Caco-2 (cell line): ENCODE results near the gene SORCS2. TPM values are rescaled to one million over a fixed set of nuclear protein-coding genes. Genes with fewer than 3 reads are reported as not detected.

Experiments
- BruUV-seq: library from RNA; stranded (reverse); fragments of 400-500 nt; replicated peaks from 2 replicates; lab custom pipeline; 2021; lab: Mats Ljungman, UMichigan
- CTCF ChIA-PET: fragments of 300-600 bp; sonication (Branson Sonifier 250); formaldehyde crosslinking; loops from one replicate; lab custom pipeline; 2022; ENCODE audit warnings: antibody characterized with exemption; lab: Charles Lee
- POLR2A ChIA-PET: fragments of 300-600 bp; sonication (Branson Sonifier 250); formaldehyde crosslinking; loops from one replicate; lab custom pipeline; 2022; ENCODE audit warnings: antibody characterized with exemption; lab: Charles Lee
- DNase-seq, 2 experiments: peaks; one replicate each; pipeline versions ENCODE4 v3.0.0 to v3.0.0-alpha.2; 2020 to 2022
- H3K27me3 ChIP-seq: replicated peaks from 2 replicates; pipeline ENCODE4 v1.6.0; 2011; ENCODE audit warnings: low read length; ENCODE audit not compliant: control insufficient read depth, insufficient read depth
- H3K36me3 ChIP-seq: 2 replicates; pipeline ENCODE4 v1.5.1; 2011; ENCODE audit warnings: low read length; ENCODE audit not compliant: control insufficient read depth, insufficient read depth
- H3K4me1 ChIP-seq: fragments of 250-450 bp; sonication (Bioruptor Pico); 2 replicates; pipeline ENCODE4 v1.5.1; 2020; ENCODE audit warnings: mild to moderate bottlenecking
- H3K4me3 ChIP-seq: 2 replicates; pipeline ENCODE4 v1.5.1; 2011; ENCODE audit warnings: low read depth, mild to moderate bottlenecking, control low read depth, low read length
- H3K9me3 ChIP-seq: fragments of 250-450 bp; sonication (Bioruptor Pico); 2 replicates; pipeline ENCODE4 v1.5.1; 2020; ENCODE audit warnings: mild to moderate bottlenecking, moderate library complexity
- H3K27ac Mint-ChIP-seq: one replicate; pipeline ENCODE4 v1.8.0; 2022; ENCODE audit warnings: mixed read lengths; ENCODE audit not compliant: unreplicated experiment
- H3K27me3 Mint-ChIP-seq: one replicate; pipeline ENCODE4 v1.8.0; 2022; ENCODE audit warnings: mixed read lengths; ENCODE audit not compliant: insufficient read depth, unreplicated experiment
- H3K36me3 Mint-ChIP-seq: one replicate; pipeline ENCODE4 v1.8.0; 2022; ENCODE audit warnings: mild to moderate bottlenecking, mixed read lengths; ENCODE audit not compliant: insufficient read depth, unreplicated experiment
- H3K4me1 Mint-ChIP-seq: one replicate; pipeline ENCODE4 v1.8.0; 2022; ENCODE audit warnings: low read depth, mixed read lengths; ENCODE audit not compliant: unreplicated experiment
- H3K4me3 Mint-ChIP-seq: one replicate; pipeline ENCODE4 v1.8.0; 2022; ENCODE audit warnings: mild to moderate bottlenecking, moderate library complexity, mixed read lengths; ENCODE audit not compliant: unreplicated experiment
- H3K9me3 Mint-ChIP-seq: one replicate; pipeline ENCODE4 v1.8.0; 2022; ENCODE audit warnings: mixed read lengths; ENCODE audit not compliant: unreplicated experiment
- CTCF ChIP-seq, 2 experiments: fragments of 200-600 bp in 1 of 2; IDR thresholded peaks; 1 replicate in 1 of 2; 2 replicates in 1 of 2; pipeline versions ENCODE4 v1.5.1 to v1.8.0; 2011 to 2022; ENCODE audit warnings: antibody characterized with exemption in 1 of 2, control low read depth in 1 of 2, inconsistent platforms in 1 of 2, low read depth in 1 of 2, low read length in 1 of 2, mild to moderate bottlenecking in 1 of 2, moderate library complexity in 1 of 2; ENCODE audit not compliant: insufficient read depth in 1 of 2, severe bottlenecking in 1 of 2, unreplicated experiment in 1 of 2
- intact Hi-C: fragments of 100-400 bp; cut with micrococcal nuclease; formaldehyde crosslinking; loops from one replicate; pipeline ENCODE4 v1.10.0; 2022; ENCODE audit not compliant: unreplicated experiment
- total RNA-seq: library from RNA; stranded (reverse); gene quantifications from 2 replicates; pipeline ENCODE4 v1.2.3, GENCODE V29; 2022

Gene SORCS2
- total RNA-seq, 1 experiment from 2014 or later: 1.6 TPM

GRCh38 chr4:7190691-7191545, 1.4 kb upstream of the SORCS2 start:
- H3K4me3 ChIP-seq: no peak overlapping the region
- ChIA-PET POLR2A (no interaction called here), CTCF (interaction anchor here (1.2 to 1.4 kb wide), 2 partner anchors 11 to 145 kb away, joined by 4 to 10 read pairs; no protein-coding TSS in a partner anchor)
- intact Hi-C loops: loop anchor here (5.0 kb wide), 1 partner anchor 526 kb away; no protein-coding TSS in a partner anchor
- H3K27me3 ChIP-seq: no peaks in the 10 kb centered on the region
- H3K27ac Mint-ChIP-seq: no peak overlapping the region
- peaks cover 8% of the 10 kb centered on the region for H3K27me3 Mint-ChIP-seq
- H3K9me3 Mint-ChIP-seq: no peaks in the 10 kb centered on the region
- H3K4me3 Mint-ChIP-seq: no peak overlapping the region
- H3K9me3 ChIP-seq: no peaks in the 10 kb centered on the region
- DNase-seq: no peak
- BruUV-seq: no TSS peak
- no peaks in the 10 kb centered on the region for H3K36me3 ChIP-seq
- H3K4me1 Mint-ChIP-seq: peaks cover 3% of the 10 kb centered on the region
- no peak for TF ChIP-seq CTCF (IDR thresholded peaks at IDR 0.05; ENCODE audit: insufficient read depth in 1 of 2, low read depth in 1 of 2, low read length in 1 of 2, severe bottlenecking in 1 of 2, unreplicated experiment in 1 of 2)
- no peaks in the 10 kb centered on the region for H3K36me3 Mint-ChIP-seq
- H3K4me1 ChIP-seq: peaks cover 3% of the 10 kb centered on the region; the same call in 1 of the 2 replicates

- intact Hi-C loops: loop anchor here (1.0 to 5.0 kb wide), 3 partner anchors 105 to 526 kb away; no protein-coding TSS in a partner anchor
- POLR2A ChIA-PET: no interaction called here
- no TSS peak for BruUV-seq
- Mint-ChIP-seq H3K4me3 (peak overlapping the region; percentile 53), H3K9me3 (no peaks in the 10 kb centered on the region), H3K27ac (no peak overlapping the region), H3K27me3 (peaks cover 8% of the 10 kb centered on the region), H3K36me3 (no peaks in the 10 kb centered on the region), H3K4me1 (peaks cover 8% of the 10 kb centered on the region)
- Histone ChIP-seq H3K4me3 (peak overlapping the region; percentile 26), H3K9me3 (no peaks in the 10 kb centered on the region), H3K27me3 (no peaks in the 10 kb centered on the region), H3K4me1 (peaks cover 3% of the 10 kb centered on the region; the same call in 1 of the 2 replicates), H3K36me3 (no peaks in the 10 kb centered on the region)
- DNase-seq: no peak
- TF ChIP-seq CTCF (IDR thresholded peaks at IDR 0.05; ENCODE audit: insufficient read depth in 1 of 2, low read depth in 1 of 2, low read length in 1 of 2, severe bottlenecking in 1 of 2, unreplicated experiment in 1 of 2): no peak
- CTCF ChIA-PET: interaction anchor here (0.6 to 1.4 kb wide), 7 partner anchors 10 to 144 kb away, joined by 3 to 10 read pairs (median 3); no protein-coding TSS in a partner anchor
These were observed 639 bp upstream of the SORCS2 start for GRCh38 chr4:7191546-7192251.
